ENCODE data around the gene THAP3. TPM values are rescaled to one million over a fixed set of nuclear protein-coding genes. Genes with fewer than 3 reads are reported as not detected.
"Not testable (repeated sequence)": the region's sequence is repeated elsewhere in the genome, so short reads cannot be mapped to it uniquely, and the experiment has no call there.

THAP3 gene
- total and polyA plus RNA-seq, 2 experiments from 2014 or later = 15.1 to 23.8 TPM

DNA sequence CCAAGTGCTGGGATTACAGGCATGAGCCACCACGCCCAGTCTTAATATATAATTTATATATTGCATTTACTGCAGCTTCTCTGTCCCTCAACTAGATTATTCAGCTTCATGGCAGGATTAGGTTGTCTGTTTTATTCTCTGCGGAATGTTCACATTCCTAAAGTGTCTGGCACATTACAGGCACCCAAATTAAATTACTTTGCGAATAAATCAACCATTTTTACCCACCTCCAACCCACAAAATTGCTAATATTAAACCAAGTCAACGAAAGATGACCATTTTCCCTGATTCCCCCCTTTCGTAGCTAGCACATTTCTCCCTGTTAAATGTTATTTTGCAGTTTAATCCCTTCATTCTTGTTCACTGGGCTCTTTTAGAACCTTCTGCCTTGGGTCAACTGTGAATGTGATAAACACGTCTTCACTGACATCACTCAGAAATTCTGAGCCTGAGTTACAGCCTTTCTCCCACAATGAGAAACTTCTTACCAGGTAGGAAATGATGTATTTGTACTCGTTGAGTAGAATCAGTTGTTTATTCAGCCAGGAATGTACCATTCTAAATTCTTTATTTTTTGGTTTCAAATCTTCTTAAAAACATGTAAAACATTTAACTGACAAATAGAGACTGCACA is 35.9 kb downstream of the THAP3 start:
- no peak overlapping the region for H3K4me3 ChIP-seq
- Mint-ChIP-seq H3K4me1 (no peaks in the 10 kb centered on the region), H3K9me3 (no peaks in the 10 kb centered on the region)

DNA sequence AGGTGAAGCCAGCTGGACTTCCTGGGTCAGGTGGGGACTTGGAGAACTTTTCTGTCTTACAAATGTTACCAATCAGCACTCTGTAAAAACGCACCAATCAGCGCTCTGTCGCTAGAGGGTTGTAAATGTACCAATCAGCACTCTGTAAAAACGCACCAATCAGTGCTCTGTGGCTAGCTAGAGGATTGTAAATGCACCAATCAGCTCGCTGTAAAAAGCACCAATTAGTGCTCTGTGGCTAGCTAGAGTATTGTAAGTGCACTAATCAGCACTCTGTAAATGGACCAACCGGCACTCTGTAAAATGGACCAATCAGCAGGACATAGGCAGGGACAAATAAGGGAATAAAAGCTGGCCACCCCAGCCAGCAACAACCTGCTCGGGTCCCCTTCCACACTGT is 37.8 kb downstream of the THAP3 start:
- not testable (repeated sequence) for H2AFZ ChIP-seq; DNase-seq (ENCODE audit: low spot score); H3K27me3 ChIP-seq (ENCODE audit: insufficient read depth); H3K4me3 ChIP-seq; H3K4me2 ChIP-seq; H3K9me3 Mint-ChIP-seq; ATAC-seq; H3K4me3 Mint-ChIP-seq; H3K4me1 ChIP-seq (ENCODE audit: insufficient read depth); H3K27ac Mint-ChIP-seq; H3K9me2 ChIP-seq (ENCODE audit: insufficient read depth); H3K27ac ChIP-seq (ENCODE audit: low read depth); H3K4me1 Mint-ChIP-seq; H3F3A ChIP-seq (replicated peaks; ENCODE audit: low read depth)
- Histone ChIP-seq H3K79me2 (replicated peaks; ENCODE audit: insufficient read depth) (peaks cover 52% of the 10 kb centered on the region), H4K20me1 (replicated peaks; ENCODE audit: insufficient read depth) (peaks cover 10% of the 10 kb centered on the region), H3K36me3 (ENCODE audit: insufficient read depth) (peaks cover 22% of the 10 kb centered on the region)
- Mint-ChIP-seq H3K27me3 (ENCODE audit: insufficient read depth, low read depth, poor library complexity) (peaks cover 11% of the 10 kb centered on the region), H3K36me3 (ENCODE audit: low read depth) (peaks cover 62% of the 10 kb centered on the region)

More for the DNA sequence above, 35.9 kb downstream of the THAP3 start:
- Histone ChIP-seq H3F3A (replicated peaks; ENCODE audit: low read depth) (no peaks in the 10 kb centered on the region), H3K79me2 (replicated peaks; ENCODE audit: insufficient read depth) (peaks cover 58% of the 10 kb centered on the region), H3K27ac (ENCODE audit: low read depth) (no peak overlapping the region), H2AFZ (no peak overlapping the region), H3K9me2 (ENCODE audit: insufficient read depth) (no peaks in the 10 kb centered on the region), H4K20me1 (replicated peaks; ENCODE audit: insufficient read depth) (peaks cover 10% of the 10 kb centered on the region), H3K4me2 (no peak overlapping the region), H3K27me3 (ENCODE audit: insufficient read depth) (no peaks in the 10 kb centered on the region), H3K36me3 (ENCODE audit: insufficient read depth) (peaks cover 12% of the 10 kb centered on the region; the same call in 1 of the 2 replicates), H3K4me1 (ENCODE audit: insufficient read depth) (no peaks in the 10 kb centered on the region)
- TF ChIP-seq JUNB (IDR thresholded peaks at IDR 0.05; ENCODE audit: unreplicated experiment) = no peak
- peaks cover 48% of the 10 kb centered on the region for H3K36me3 Mint-ChIP-seq (ENCODE audit: low read depth)
- H3K27ac Mint-ChIP-seq = no peak overlapping the region
- H3K4me3 Mint-ChIP-seq = no peak overlapping the region
- peaks cover 6% of the 10 kb centered on the region for H3K27me3 Mint-ChIP-seq (ENCODE audit: insufficient read depth, low read depth, poor library complexity)
- DNase-seq (ENCODE audit: low spot score) (no peak), ATAC-seq (no peak)

- no peak overlapping the region for H3K4me3 ChIP-seq
- no peak overlapping the region for H3K4me2 ChIP-seq
- ATAC-seq (no peak), DNase-seq (ENCODE audit: low spot score) (no peak)
- no peaks in the 10 kb centered on the region for H3K9me3 Mint-ChIP-seq
- H3K36me3 ChIP-seq (ENCODE audit: insufficient read depth) = peaks cover 18% of the 10 kb centered on the region
- no peaks in the 10 kb centered on the region for H3F3A ChIP-seq (replicated peaks; ENCODE audit: low read depth)
- H3K27ac ChIP-seq (ENCODE audit: low read depth) = no peak overlapping the region
- H3K4me3 Mint-ChIP-seq = no peak overlapping the region
- H3K4me1 Mint-ChIP-seq = no peaks in the 10 kb centered on the region
- no peak overlapping the region for H3K27ac Mint-ChIP-seq
- H3K27me3 Mint-ChIP-seq (ENCODE audit: insufficient read depth, low read depth, poor library complexity) = peaks cover 11% of the 10 kb centered on the region
- H3K27me3 ChIP-seq (ENCODE audit: insufficient read depth) = no peaks in the 10 kb centered on the region
- no peak overlapping the region for H2AFZ ChIP-seq
- peaks cover 75% of the 10 kb centered on the region for H3K36me3 Mint-ChIP-seq (ENCODE audit: low read depth)
- H4K20me1 ChIP-seq (replicated peaks; ENCODE audit: insufficient read depth) = peaks cover 20% of the 10 kb centered on the region
- no peaks in the 10 kb centered on the region for H3K9me2 ChIP-seq (ENCODE audit: insufficient read depth)
- H3K79me2 ChIP-seq (replicated peaks; ENCODE audit: insufficient read depth) = peaks cover 26% of the 10 kb centered on the region
- H3K4me1 ChIP-seq (ENCODE audit: insufficient read depth) = no peaks in the 10 kb centered on the region
- TF ChIP-seq ZNF462 (CRISPR knock-in tag; IDR thresholded peaks at IDR 0.05) (no peak), ZNF114 (CRISPR knock-in tag; IDR thresholded peaks at IDR 0.05) (no peak), NANOG (IDR thresholded peaks at IDR 0.05; ENCODE audit: borderline replicate concordance) (no peak), ZNF331 (CRISPR knock-in tag; IDR thresholded peaks at IDR 0.05; ENCODE audit: low read depth) (no peak), CREB1 (CRISPR knock-in tag; IDR thresholded peaks at IDR 0.05; ENCODE audit: low read depth) (no peak)
- TF ChIP-seq, protein P1, sequence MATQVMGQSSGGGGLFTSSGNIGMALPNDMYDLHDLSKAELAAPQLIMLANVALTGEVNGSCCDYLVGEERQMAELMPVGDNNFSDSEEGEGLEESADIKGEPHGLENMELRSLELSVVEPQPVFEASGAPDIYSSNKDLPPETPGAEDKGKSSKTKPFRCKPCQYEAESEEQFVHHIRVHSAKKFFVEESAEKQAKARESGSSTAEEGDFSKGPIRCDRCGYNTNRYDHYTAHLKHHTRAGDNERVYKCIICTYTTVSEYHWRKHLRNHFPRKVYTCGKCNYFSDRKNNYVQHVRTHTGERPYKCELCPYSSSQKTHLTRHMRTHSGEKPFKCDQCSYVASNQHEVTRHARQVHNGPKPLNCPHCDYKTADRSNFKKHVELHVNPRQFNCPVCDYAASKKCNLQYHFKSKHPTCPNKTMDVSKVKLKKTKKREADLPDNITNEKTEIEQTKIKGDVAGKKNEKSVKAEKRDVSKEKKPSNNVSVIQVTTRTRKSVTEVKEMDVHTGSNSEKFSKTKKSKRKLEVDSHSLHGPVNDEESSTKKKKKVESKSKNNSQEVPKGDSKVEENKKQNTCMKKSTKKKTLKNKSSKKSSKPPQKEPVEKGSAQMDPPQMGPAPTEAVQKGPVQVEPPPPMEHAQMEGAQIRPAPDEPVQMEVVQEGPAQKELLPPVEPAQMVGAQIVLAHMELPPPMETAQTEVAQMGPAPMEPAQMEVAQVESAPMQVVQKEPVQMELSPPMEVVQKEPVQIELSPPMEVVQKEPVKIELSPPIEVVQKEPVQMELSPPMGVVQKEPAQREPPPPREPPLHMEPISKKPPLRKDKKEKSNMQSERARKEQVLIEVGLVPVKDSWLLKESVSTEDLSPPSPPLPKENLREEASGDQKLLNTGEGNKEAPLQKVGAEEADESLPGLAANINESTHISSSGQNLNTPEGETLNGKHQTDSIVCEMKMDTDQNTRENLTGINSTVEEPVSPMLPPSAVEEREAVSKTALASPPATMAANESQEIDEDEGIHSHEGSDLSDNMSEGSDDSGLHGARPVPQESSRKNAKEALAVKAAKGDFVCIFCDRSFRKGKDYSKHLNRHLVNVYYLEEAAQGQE (IDR thresholded peaks at IDR 0.05; ENCODE audit: unreplicated experiment) = no peak
These were observed 42.0 kb downstream of the THAP3 start for GRCh38 chr1:6666696-6667095.

Data from GM23338 (cell line).